Sigmoid colon (tissue), 7 donors: Measurements from ENCODE around the gene ETHE1. TPM values are rescaled to one million over a fixed set of nuclear protein-coding genes. Genes with fewer than 3 reads are reported as not detected.

Experiments used
- DNase-seq: peaks from one replicate; pipeline ENCODE4 v3.0.0-alpha.2; 2019
- H3K27ac ChIP-seq, 4 donors: fragments of 200-600 bp; sonication (generic); one replicate each; pipeline ENCODE4 v1.5.1; 2016 to 2019; ENCODE audit warnings: mild to moderate bottlenecking in 1 of 4
- H3K27me3 ChIP-seq, 3 donors: fragments of 200-600 bp; sonication (generic); one replicate each; pipeline ENCODE4 v1.5.1; 2019; ENCODE audit warnings: mild to moderate bottlenecking in 1 of 3
- H3K36me3 ChIP-seq, 4 donors: fragments of 200-600 bp; sonication (generic); one replicate each; pipeline ENCODE4 v1.5.1; 2016 to 2019
- H3K4me1 ChIP-seq, 4 donors: fragments of 200-600 bp; sonication (generic); one replicate each; pipeline ENCODE4 v1.5.1; 2017 to 2019
- H3K4me3 ChIP-seq, 4 donors: fragments of 200-600 bp; sonication (generic); one replicate each; pipeline ENCODE4 v1.5.1; 2017 to 2019; ENCODE audit warnings: mild to moderate bottlenecking in 2 of 4, moderate library complexity in 1 of 4
- H3K9me3 ChIP-seq, 4 donors: fragments of 200-600 bp in 3 of 4; sonication (generic) in 3 of 4; one replicate each; pipeline versions ENCODE4 v1.5.1 to v1.6.1; 2013 to 2019
- CTCF ChIP-seq, 4 experiments: fragments of 450-650 bp in 3 of 4; fragments of 200-600 bp in 1 of 4; IDR thresholded peaks; one replicate each; pipeline ENCODE4 v1.5.1; 2016 to 2019; ENCODE audit warnings: antibody characterized with exemption in 4 of 4, mild to moderate bottlenecking in 3 of 4, moderate library complexity in 2 of 4
- EP300 ChIP-seq, 4 donors: sonication (generic); formaldehyde crosslinking; IDR thresholded peaks; one replicate each; pipeline ENCODE4 v1.6.1; 2017; ENCODE audit warnings: antibody characterized with exemption in 4 of 4
- POLR2A ChIP-seq, 2 donors: fragments of 450-650 bp; IDR thresholded peaks; one replicate each; pipeline ENCODE4 v1.6.1; 2016; ENCODE audit warnings: antibody characterized with exemption in 2 of 2, mild to moderate bottlenecking in 2 of 2, moderate library complexity in 2 of 2
- POLR2AphosphoS5 ChIP-seq, 4 donors: sonication (generic); formaldehyde crosslinking; IDR thresholded peaks; one replicate each; pipeline ENCODE4 v1.6.1; 2017; ENCODE audit warnings: antibody characterized with exemption in 4 of 4
- WGBS, 2 donors: extraction: QIAGEN DNeasy Blood & Tissue Kit; methylation state at CpG; one replicate each; pipeline ENCODE4 v1.1.7; 2013; 5-methylcytosine and 5-hydroxymethylcytosine counted together
- intact Hi-C: fragments of 100-400 bp; cut with DNase I; formaldehyde crosslinking; loops from one replicate; pipeline ENCODE4 v1.15.1; 2023
- polyA plus RNA-seq, 3 donors: library from polyadenylated mRNA; stranded (reverse); fragments of 200-250 nt; gene quantifications; one replicate each; pipeline ENCODE4 v1.2.3, GENCODE V29; 2013
- total RNA-seq, 4 donors: library from RNA; depleted of rRNA; stranded (reverse); fragments of >200 nt; gene quantifications; one replicate each; pipeline ENCODE4 v1.1.0, GENCODE V29; 2016
- donor health status: healthy with polysubstance abuse.
- donor health status: Bipolar disorder and iron deficiency.
- donor health status: healthy.

The ETHE1 gene
- total and polyA plus RNA-seq, 7 donors: 40.7 to 575 (median 57.9) TPM

DNA sequence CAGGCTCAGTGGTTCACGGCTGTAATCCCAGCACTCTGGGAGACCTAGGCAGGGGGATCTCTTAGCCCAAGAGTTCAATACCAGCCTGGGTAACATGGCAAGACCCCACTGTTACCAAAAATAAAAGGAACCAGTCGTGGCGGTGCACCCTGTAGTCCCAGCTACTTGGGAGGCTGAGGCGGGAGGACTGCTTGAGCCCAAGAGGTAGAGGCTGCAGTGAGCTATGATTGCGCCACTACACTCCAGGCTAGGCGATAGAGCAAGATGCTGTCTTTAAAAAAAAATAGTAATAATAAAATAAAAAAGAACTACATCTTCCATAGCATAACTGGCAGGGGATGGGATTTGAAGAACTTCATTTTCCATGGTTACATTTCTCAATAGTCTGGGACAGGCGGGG, 64.6 kb downstream of the ETHE1 start:
- WGBS, 2 donors: 94 to 96% methylated on average over 7 of the region's 7 CpGs
- intact Hi-C loops: loop anchor here (5.0 kb wide), 2 partner anchors 40 to 65 kb away; partner anchors contain the start of genes ETHE1 and PHLDB3

GRCh38 chr19:43461303-43461702, 65.7 kb downstream of the ETHE1 start:
- H3K4me3 ChIP-seq: no peak overlapping the region
- no peak overlapping the region for H3K27ac ChIP-seq
- H3K36me3 ChIP-seq: no peaks in the 10 kb centered on the region
- 92 to 93% methylated on average over 12 of the region's 12 CpGs for WGBS, 2 donors
- no peak for TF ChIP-seq POLR2A (IDR thresholded peaks at IDR 0.05)
- TF ChIP-seq POLR2AphosphoS5 (IDR thresholded peaks at IDR 0.05): no peak
- no peak for TF ChIP-seq EP300 (IDR thresholded peaks at IDR 0.05)
- TF ChIP-seq CTCF (IDR thresholded peaks at IDR 0.05): no peak
- DNase-seq: no peak
- no peaks in the 10 kb centered on the region for H3K27me3 ChIP-seq
- no peaks in the 10 kb centered on the region for H3K9me3 ChIP-seq
- H3K4me1 ChIP-seq: peaks cover 0 to 18% (median 13%) of the 10 kb centered on the region in 4 donors
- intact Hi-C loops: loop anchor here (5.0 kb wide), 2 partner anchors 41 to 66 kb away; partner anchors contain the start of genes ETHE1 and PHLDB3

More for the DNA sequence above, 64.6 kb downstream of the ETHE1 start:
- H3K36me3 ChIP-seq: no peaks in the 10 kb centered on the region
- no peak for DNase-seq
- H3K9me3 ChIP-seq: no peaks in the 10 kb centered on the region
- peak overlapping the region in 2 of 4 donors; percentile 88 to 93 for H3K27ac ChIP-seq
- peaks cover 0 to 18% (median 13%) of the 10 kb centered on the region in 4 donors for H3K4me1 ChIP-seq
- H3K4me3 ChIP-seq: peak overlapping the region in 1 of 4 donors; percentile 66
- TF ChIP-seq CTCF (IDR thresholded peaks at IDR 0.05) (no peak), POLR2A (IDR thresholded peaks at IDR 0.05) (no peak), EP300 (IDR thresholded peaks at IDR 0.05) (no peak), POLR2AphosphoS5 (IDR thresholded peaks at IDR 0.05) (no peak)
- no peaks in the 10 kb centered on the region for H3K27me3 ChIP-seq

GRCh38 chr19:43460362-43461016, 66.5 kb downstream of the ETHE1 start:
- WGBS, 2 donors: 68 to 76% methylated on average over 16 of the region's 16 CpGs
- intact Hi-C loops: loop anchor here (5.0 kb wide), 2 partner anchors 42 to 67 kb away; partner anchors contain the start of genes ETHE1 and PHLDB3
- H3K27ac ChIP-seq: no peak overlapping the region

GRCh38 chr19:43457809-43458208, 69.2 kb downstream of the ETHE1 start:
- Histone ChIP-seq H3K27ac (no peak overlapping the region), H3K36me3 (no peaks in the 10 kb centered on the region), H3K4me3 (no peak overlapping the region), H3K4me1 (peaks cover 0 to 7% (median 2%) of the 10 kb centered on the region in 4 donors), H3K27me3 (no peaks in the 10 kb centered on the region), H3K9me3 (no peaks in the 10 kb centered on the region)
- no peak for DNase-seq
- intact Hi-C loops: no loop called here
- TF ChIP-seq EP300 (IDR thresholded peaks at IDR 0.05) (no peak), POLR2AphosphoS5 (IDR thresholded peaks at IDR 0.05) (no peak), POLR2A (IDR thresholded peaks at IDR 0.05) (no peak), CTCF (IDR thresholded peaks at IDR 0.05) (no peak)
- 83 to 84% methylated on average over 4 of the region's 4 CpGs for WGBS, 2 donors

More at GRCh38 chr19:43460362-43461016, 66.5 kb downstream of the ETHE1 start:
- no peak for TF ChIP-seq POLR2A (IDR thresholded peaks at IDR 0.05)
- Histone ChIP-seq H3K36me3 (no peaks in the 10 kb centered on the region), H3K27me3 (no peaks in the 10 kb centered on the region), H3K9me3 (no peaks in the 10 kb centered on the region), H3K4me3 (no peak overlapping the region), H3K4me1 (peaks cover 0 to 19% (median 13%) of the 10 kb centered on the region in 4 donors)
- no peak for DNase-seq

Other genes with a start within 250 kb of the ETHE1 start
- gene CD177, start 173.5 kb downstream of the ETHE1 start, total RNA-seq: under 1 TPM in 1 of 4 donors, not detected in 3; 0.14 TPM
- 10 to 100 TPM; 54.1 to 91.8 (median 62.7) TPM for gene CD177, start 173.5 kb downstream of the ETHE1 start, polyA plus RNA-seq
- not detected for gene TEX101, start 112.3 kb downstream of the ETHE1 start, total RNA-seq
- under 1 TPM in 1 of 3 donors, not detected in 2; 0.22 TPM for gene TEX101, start 112.3 kb downstream of the ETHE1 start, polyA plus RNA-seq
- 1 to 10 TPM in 3 of 4 donors, not detected in 1; 1.2 to 1.8 (median 1.8) TPM for gene LYPD3, start 61.6 kb downstream of the ETHE1 start, total RNA-seq
- 1 to 10 TPM in 1 of 3 donors, under 1 TPM in 2; 0.46 to 1.6 (median 0.60) TPM for gene LYPD3, start 61.6 kb downstream of the ETHE1 start, polyA plus RNA-seq
- gene PHLDB3, start 22.5 kb downstream of the ETHE1 start, total RNA-seq: 10 to 100 TPM in 2 of 4 donors, 1 to 10 TPM in 2; 5.7 to 12.5 (median 10.1) TPM
- gene PHLDB3, start 22.5 kb downstream of the ETHE1 start, polyA plus RNA-seq: 10 to 100 TPM in 1 of 3 donors, 1 to 10 TPM in 2; 6.5 to 16.0 (median 9.0) TPM
- under 1 TPM in 1 of 4 donors, not detected in 3; 0.14 TPM for gene ZNF575, start 6.0 kb upstream of the ETHE1 start, total RNA-seq
- 1 to 10 TPM; 4.0 to 4.2 (median 4.2) TPM for gene ZNF575, start 6.0 kb upstream of the ETHE1 start, polyA plus RNA-seq
- gene XRCC1, start 48.3 kb upstream of the ETHE1 start, total RNA-seq: 10 to 100 TPM; 15.1 to 31.8 (median 24.0) TPM
- gene XRCC1, start 48.3 kb upstream of the ETHE1 start, polyA plus RNA-seq: 10 to 100 TPM in 2 of 3 donors, 1 to 10 TPM in 1; 8.8 to 19.9 (median 10.2) TPM
- 10 to 100 TPM in 3 of 4 donors, 1 to 10 TPM in 1; 6.6 to 21.0 (median 13.3) TPM for gene PINLYP, start 48.6 kb upstream of the ETHE1 start, total RNA-seq
- gene PINLYP, start 48.6 kb upstream of the ETHE1 start, polyA plus RNA-seq: 10 to 100 TPM in 1 of 3 donors, 1 to 10 TPM in 2; 1.4 to 10.8 (median 3.7) TPM
- gene IRGQ, start 68.9 kb upstream of the ETHE1 start, total RNA-seq: 10 to 100 TPM; 13.5 to 24.4 (median 18.8) TPM
- 1 to 10 TPM; 3.9 to 7.6 (median 4.2) TPM for gene IRGQ, start 68.9 kb upstream of the ETHE1 start, polyA plus RNA-seq
- gene ZNF576, start 69.4 kb upstream of the ETHE1 start, total RNA-seq: 10 to 100 TPM; 12.1 to 23.3 (median 14.8) TPM
- gene ZNF576, start 69.4 kb upstream of the ETHE1 start, polyA plus RNA-seq: 10 to 100 TPM; 15.0 to 21.5 (median 19.8) TPM
- gene SRRM5, start 84.9 kb upstream of the ETHE1 start, total RNA-seq: 1 to 10 TPM in 1 of 4 donors, under 1 TPM in 2, not detected in 1; 0.27 to 1.1 (median 0.36) TPM
- under 1 TPM in 1 of 3 donors, not detected in 2; 0.66 TPM for gene SRRM5, start 84.9 kb upstream of the ETHE1 start, polyA plus RNA-seq
- gene ZNF428, start 92.4 kb upstream of the ETHE1 start, total RNA-seq: 10 to 100 TPM; 22.5 to 39.6 (median 35.6) TPM
- gene ZNF428, start 92.4 kb upstream of the ETHE1 start, polyA plus RNA-seq: 10 to 100 TPM; 18.0 to 40.2 (median 33.6) TPM
- gene CADM4, start 112.6 kb upstream of the ETHE1 start, total RNA-seq: 10 to 100 TPM; 16.4 to 21.7 (median 19.7) TPM
- gene CADM4, start 112.6 kb upstream of the ETHE1 start, polyA plus RNA-seq: 1 to 10 TPM in 2 of 3 donors, under 1 TPM in 1; 0.92 to 5.7 (median 1.2) TPM
- 10 to 100 TPM in 2 of 4 donors, 1 to 10 TPM in 2; 3.2 to 15.5 (median 9.8) TPM for gene PLAUR, start 143.0 kb upstream of the ETHE1 start, total RNA-seq
- 10 to 100 TPM; 18.6 to 69.2 (median 53.9) TPM for gene PLAUR, start 143.0 kb upstream of the ETHE1 start, polyA plus RNA-seq
- not detected for gene IRGC, start 188.9 kb upstream of the ETHE1 start, total RNA-seq
- not detected for gene IRGC, start 188.9 kb upstream of the ETHE1 start, polyA plus RNA-seq
- 10 to 100 TPM in 3 of 4 donors, 1 to 10 TPM in 1; 5.6 to 25.2 (median 13.8) TPM for gene SMG9, start 227.8 kb upstream of the ETHE1 start, total RNA-seq
- gene SMG9, start 227.8 kb upstream of the ETHE1 start, polyA plus RNA-seq: 10 to 100 TPM in 1 of 3 donors, 1 to 10 TPM in 2; 6.2 to 36.5 (median 8.4) TPM